IMR-90 (cell line): ENCODE results near the gene KATNB1. TPM values are rescaled to one million over a fixed set of nuclear protein-coding genes. Genes with fewer than 3 reads are reported as not detected.

Source experiments
- ATAC-seq: fragments of 200-7000 bp; cut with Tn5 transposase; 2 replicates; pipeline ENCODE4 v1.9.1; 2020; ENCODE audit warnings: low read depth, mild to moderate bottlenecking, moderate library complexity
- BruUV-seq: library from RNA; stranded (reverse); fragments of 400-500 nt; replicated peaks from 2 replicates; lab custom pipeline; 2021; lab: Mats Ljungman, UMichigan
- CTCF ChIA-PET: fragments of 300-600 bp; formaldehyde crosslinking; extraction: SDS; loops from one replicate; lab custom pipeline; 2021; ENCODE audit warnings: antibody characterized with exemption; lab: Yijun Ruan, JAX
- POLR2A ChIA-PET: fragments of 300-600 bp; sonication (Branson Sonifier 250); formaldehyde crosslinking; loops from one replicate; lab custom pipeline; 2022; ENCODE audit warnings: antibody characterized with exemption; ENCODE audit not compliant: unreplicated experiment; lab: Charles Lee
- DNase-seq: peaks from one replicate; pipeline ENCODE4 v3.0.0; 2013
- H2AFZ ChIP-seq: replicated peaks from 2 replicates; pipeline ENCODE3; 2013; ENCODE audit warnings: low read length, mild to moderate bottlenecking; ENCODE audit not compliant: poor library complexity
- H2AK5ac ChIP-seq: 2 replicates; pipeline ENCODE4 v1.6.1; 2013; ENCODE audit warnings: low read depth, low read length, inconsistent platforms
- H2AK9ac ChIP-seq: replicated peaks from 2 replicates; pipeline ENCODE3; 2013; ENCODE audit warnings: mild to moderate bottlenecking, low read depth, low read length, moderate library complexity; ENCODE audit not compliant: poor library complexity
- H2BK120ac ChIP-seq: 2 replicates; pipeline ENCODE4 v1.6.1; 2013; ENCODE audit warnings: low read depth, low read length, inconsistent platforms
- H2BK15ac ChIP-seq: 3 replicates; pipeline ENCODE4 v1.6.1; 2013; ENCODE audit warnings: low read depth, low read length, inconsistent platforms
- H2BK20ac ChIP-seq: 2 replicates; pipeline ENCODE4 v1.6.1; 2013; ENCODE audit warnings: low read depth, mild to moderate bottlenecking, inconsistent platforms, low read length, moderate library complexity
- H2BK5ac ChIP-seq: 2 replicates; pipeline ENCODE4 v1.6.1; 2013; ENCODE audit warnings: mild to moderate bottlenecking, low read depth, low read length, inconsistent platforms; ENCODE audit not compliant: poor library complexity, severe bottlenecking
- H3K14ac ChIP-seq: replicated peaks from 2 replicates; pipeline ENCODE4 v1.6.1; 2013; ENCODE audit warnings: low read depth, low read length, inconsistent platforms
- H3K18ac ChIP-seq: 2 replicates; pipeline ENCODE4 v1.6.1; 2013; ENCODE audit warnings: low read depth, low read length, control low read depth
- H3K23ac ChIP-seq: 2 replicates; pipeline ENCODE4 v1.6.1; 2013; ENCODE audit warnings: low read depth, low read length, inconsistent platforms
- H3K27ac ChIP-seq: 2 replicates; pipeline ENCODE4 v1.5.1; 2013; ENCODE audit warnings: mild to moderate bottlenecking, control low read depth, low read length; ENCODE audit not compliant: insufficient read depth
- H3K27me3 ChIP-seq: 2 replicates; pipeline ENCODE4 v1.6.1; 2013; ENCODE audit warnings: low read length; ENCODE audit not compliant: control insufficient read depth, insufficient read depth
- H3K36me3 ChIP-seq: 2 replicates; pipeline ENCODE4 v1.6.1; 2013; ENCODE audit warnings: low read length, mixed read lengths; ENCODE audit not compliant: control insufficient read depth, insufficient read depth
- H3K4ac ChIP-seq: 2 replicates; pipeline ENCODE4 v1.6.1; 2013; ENCODE audit warnings: low read depth, low read length, inconsistent platforms
- H3K4me1 ChIP-seq: 2 replicates; pipeline ENCODE4 v1.6.1; 2013; ENCODE audit warnings: low read length, mixed read lengths; ENCODE audit not compliant: control insufficient read depth, insufficient read depth
- H3K4me2 ChIP-seq: 2 replicates; pipeline ENCODE4 v1.6.1; 2013; ENCODE audit warnings: low read depth, mild to moderate bottlenecking, control low read depth, low read length, moderate library complexity
- H3K4me3 ChIP-seq: 2 replicates; pipeline ENCODE4 v1.5.1; 2013; ENCODE audit warnings: low read depth, mild to moderate bottlenecking, control low read depth, low read length, moderate library complexity; ENCODE audit not compliant: insufficient read depth
- H3K56ac ChIP-seq: 2 replicates; pipeline ENCODE4 v1.6.1; 2013; ENCODE audit warnings: low read length, inconsistent platforms; ENCODE audit not compliant: insufficient read depth; ENCODE audit errors: extremely low read depth
- H3K79me1 ChIP-seq, 2 experiments: 2 replicates each; pipeline ENCODE4 v1.6.1; 2013; ENCODE audit warnings: low read length in 2 of 2, inconsistent platforms in 1 of 2, low read depth in 1 of 2
- H3K9ac ChIP-seq: 2 replicates; pipeline ENCODE4 v1.6.1; 2013; ENCODE audit warnings: low read depth, low read length, control low read depth
- H3K9me1 ChIP-seq: 2 replicates; pipeline ENCODE4 v1.6.1; 2013; ENCODE audit warnings: low read length, inconsistent platforms; ENCODE audit not compliant: insufficient read depth
- H3K9me3 ChIP-seq: 2 replicates; pipeline ENCODE4 v1.6.1; 2013; ENCODE audit warnings: low read length; ENCODE audit not compliant: control insufficient read depth, insufficient read depth
- H4K20me1 ChIP-seq: 2 replicates; pipeline ENCODE4 v1.6.1; 2013; ENCODE audit warnings: low read length, inconsistent platforms; ENCODE audit not compliant: insufficient read depth
- H4K5ac ChIP-seq: 2 replicates; pipeline ENCODE4 v1.6.1; 2013; ENCODE audit warnings: mild to moderate bottlenecking, low read depth, low read length, control low read depth
- H4K8ac ChIP-seq, 2 experiments: 2 replicates each; pipeline ENCODE4 v1.6.1; 2013; ENCODE audit warnings: low read depth in 2 of 2, low read length in 2 of 2, control low read depth in 1 of 2, inconsistent platforms in 1 of 2
- H4K91ac ChIP-seq: 2 replicates; pipeline ENCODE4 v1.6.1; 2013; ENCODE audit warnings: low read depth, low read length, inconsistent platforms; ENCODE audit not compliant: insufficient read depth
- BHLHE40 ChIP-seq: fragments of 150-350 bp; IDR thresholded peaks from 2 replicates; pipeline ENCODE4 v1.6.1; 2016; ENCODE audit warnings: mild to moderate bottlenecking, low read depth, low read length
- CTCF ChIP-seq: conservative IDR thresholded peaks from 2 replicates; pipeline ENCODE4 v1.5.1; 2012; ENCODE audit warnings: mild to moderate bottlenecking, low read depth, low read length, improper control_type of control experiment
- ELK1 ChIP-seq: fragments of 150-350 bp; IDR thresholded peaks from 2 replicates; pipeline ENCODE4 v1.6.1; 2016; ENCODE audit warnings: low read depth, mild to moderate bottlenecking, low read length, moderate library complexity, borderline replicate concordance
- NFE2L2 ChIP-seq: fragments of 150-350 bp; IDR thresholded peaks from 2 replicates; pipeline ENCODE4 v1.6.1; 2016; ENCODE audit warnings: low read depth, mild to moderate bottlenecking, low read length
- POLR2A ChIP-seq: IDR thresholded peaks from 2 replicates; pipeline ENCODE4 v1.6.1; 2012; ENCODE audit warnings: mild to moderate bottlenecking, low read depth, low read length
- RAD21 ChIP-seq: IDR thresholded peaks from 2 replicates; pipeline ENCODE4 v1.6.1; 2012; ENCODE audit warnings: low read length, improper control_type of control experiment
- RCOR1 ChIP-seq: IDR thresholded peaks from 2 replicates; pipeline ENCODE4 v1.6.1; 2012; ENCODE audit warnings: mild to moderate bottlenecking, low read length, improper control_type of control experiment; ENCODE audit not compliant: insufficient replicate concordance
- WGBS, 2 experiments: methylation state at CpG; one replicate each; pipeline versions ENCODE4 v1.1.5 to v1.1.7; 2013; ENCODE audit warnings: missing lambda C conversion rate in 2 of 2; ENCODE audit not compliant: insufficient read length in 1 of 2; ENCODE audit errors: extremely low coverage in 2 of 2; 5-methylcytosine and 5-hydroxymethylcytosine counted together
- dilution Hi-C: fragments of 300-500 bp; cut with HindIII; formaldehyde crosslinking; loops from one replicate; pipeline ENCODE4 v1.14.3; 2018; ENCODE audit warnings: low sequenced_read_pairs; ENCODE audit not compliant: unreplicated experiment
- in situ Hi-C: fragments of 300-500 bp; cut with MboI; formaldehyde crosslinking; loops from 3 replicates; pipeline ENCODE4 v1.14.3; 2019; ENCODE audit warnings: low sequenced_read_pairs, inconsistent platforms, mixed read lengths
- intact Hi-C: fragments of 100-400 bp; cut with micrococcal nuclease; formaldehyde crosslinking; loops from 2 replicates; pipeline ENCODE4 v1.10.0; 2022
- polyA plus RNA-seq, 3 experiments: library from polyadenylated mRNA; depleted of rRNA; stranded (reverse); fragments of >200 nt; gene quantifications; 2 replicates each; pipeline ENCODE4 v1.2.3, GENCODE V29; 2012; ENCODE audit warnings: low replicate concordance in 1 of 3
- total RNA-seq: library from RNA; depleted of rRNA; stranded (reverse); fragments of >200 nt; gene quantifications from 2 replicates; pipeline ENCODE4 v1.2.3, GENCODE V29; 2012

KATNB1 gene
- total and polyA plus RNA-seq, 2 of the 4 experiments (the other 2 are of a cell fraction) = 10.9 to 23.5 TPM

- no peak overlapping the region for H3K56ac ChIP-seq
- peak overlapping the region; percentile 58; the same call in 1 of the 2 replicates for H3K14ac ChIP-seq
- ChIA-PET CTCF (interaction anchor here (1.1 kb wide), 1 partner anchor 100 kb away, joined by 8 read pairs; no protein-coding TSS in a partner anchor), POLR2A (no interaction called here)
- peaks cover 5 to 25% of the 10 kb centered on the region in 2 experiments; a peak in 3 of 4 replicates for H3K79me1 ChIP-seq
- H3K4me2 ChIP-seq = no peak overlapping the region
- H2AK5ac ChIP-seq = peak overlapping the region; percentile 95
- peak overlapping the region; percentile 86 for H3K4ac ChIP-seq
- peak overlapping the region; percentile 40; the same call in 1 of the 2 replicates for H3K23ac ChIP-seq
- no peak for DNase-seq
- no peaks in the 10 kb centered on the region for H3K9me3 ChIP-seq
- no peak for TF ChIP-seq BHLHE40
- TF ChIP-seq RAD21 = no peak
- TF ChIP-seq ELK1 = no peak
- no peak for TF ChIP-seq CTCF
- TF ChIP-seq NFE2L2 = no peak
- no peak for TF ChIP-seq RCOR1
- TF ChIP-seq POLR2A = no peak
- peak overlapping the region; percentile 28; the same call in 1 of the 3 replicates for H2BK15ac ChIP-seq
- H4K8ac ChIP-seq = peak overlapping the region in 1 of 2 experiments; percentile 66; a peak in 1 of 4 replicates
- peak overlapping the region; percentile 96 for H2AK9ac ChIP-seq
- no TSS peak for BruUV-seq
- no peak overlapping the region for H3K4me3 ChIP-seq
- H2BK120ac ChIP-seq = peak overlapping the region; percentile 85
- H3K36me3 ChIP-seq = peaks cover 63% of the 10 kb centered on the region
- in situ Hi-C loops (no loop called here), dilution Hi-C loops (no loop called here), intact Hi-C loops (no loop called here)
- WGBS, 2 experiments = 80% methylated on average over 2 of the region's 14 CpGs; no CpG with 5 or more reads in 1 of the 2 experiments
- peak overlapping the region; percentile 57 for H2BK5ac ChIP-seq
- no peak for ATAC-seq
- H4K91ac ChIP-seq = peak overlapping the region; percentile 80
- H3K18ac ChIP-seq = no peak overlapping the region
- H4K20me1 ChIP-seq = peaks cover 3% of the 10 kb centered on the region; the same call in 1 of the 2 replicates
- no peak overlapping the region for H3K9ac ChIP-seq
- H3K27ac ChIP-seq = peak overlapping the region; percentile 16; the same call in 1 of the 2 replicates
- H3K4me1 ChIP-seq = peaks cover 7% of the 10 kb centered on the region
- no peak overlapping the region for H4K5ac ChIP-seq
- H2BK20ac ChIP-seq = peak overlapping the region; percentile 73
- H2AFZ ChIP-seq = peak overlapping the region; percentile 67
- peaks cover 4% of the 10 kb centered on the region for H3K9me1 ChIP-seq
- no peaks in the 10 kb centered on the region for H3K27me3 ChIP-seq
Measured at GRCh38 chr16:57763285-57764005, 27.9 kb downstream of the KATNB1 start.
